ENCODE data around the gene MYO1D.
A peak's percentile ranks its signal among the peaks of the same experiment; 100 is the strongest.

The MYO1D gene

DNA sequence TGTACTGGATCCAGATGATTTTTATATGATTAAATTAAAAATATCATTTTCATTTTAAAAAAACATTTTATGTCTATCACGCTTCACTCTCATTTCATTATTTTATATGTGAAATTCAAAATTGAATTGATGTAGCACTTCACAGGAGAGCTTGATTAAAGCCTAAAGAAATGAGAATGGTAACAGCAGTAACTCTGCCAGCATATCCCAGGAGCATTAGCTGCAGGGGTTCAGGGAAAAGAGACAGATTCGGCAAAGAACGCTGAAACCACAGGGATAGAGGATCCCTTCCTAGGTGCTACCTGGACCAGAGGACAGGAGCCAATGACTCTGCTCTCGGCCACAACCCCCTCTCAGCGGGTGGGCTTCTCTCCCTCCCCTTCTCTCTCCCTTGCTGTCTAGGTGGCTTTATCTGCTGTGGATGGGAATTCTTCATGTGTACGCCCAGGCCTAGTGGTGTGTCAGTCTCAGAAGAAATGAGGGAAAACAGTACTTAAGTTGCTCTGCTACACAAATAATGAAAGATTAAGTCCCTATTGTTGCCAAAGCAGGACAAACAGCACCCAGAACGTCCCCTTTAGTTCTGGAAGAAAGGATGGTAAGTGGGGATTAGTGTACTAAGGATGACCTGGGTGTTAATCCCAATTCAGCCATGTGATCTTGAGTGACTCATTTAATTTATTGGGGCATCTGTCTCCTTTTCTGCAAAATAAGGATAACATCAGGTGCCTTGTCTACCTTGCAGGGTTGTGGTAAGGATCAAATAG lies 266.9 kb downstream of the MYO1D start:
- no peak for DNase-seq

DNA sequence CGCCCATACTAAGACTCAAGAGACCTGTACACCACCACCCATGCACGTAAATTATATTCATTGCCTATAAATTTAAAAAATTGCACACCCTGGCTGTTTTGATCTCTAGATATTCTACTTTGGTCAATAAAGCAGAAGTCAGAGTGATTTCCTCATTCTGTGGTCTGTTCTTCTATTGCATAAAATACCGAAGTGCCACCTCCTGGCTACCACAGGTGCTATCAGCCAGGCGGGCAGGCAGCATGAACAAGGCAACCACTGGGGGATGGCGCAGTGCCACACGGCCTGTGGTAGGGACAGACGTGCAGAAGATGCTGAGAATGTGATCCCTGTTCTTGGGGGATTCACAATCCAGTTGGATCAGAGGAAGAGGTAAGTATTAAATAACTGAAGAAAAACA lies 267.8 kb downstream of the MYO1D start:
- DNase-seq = peak; percentile 96 to 98

DNA sequence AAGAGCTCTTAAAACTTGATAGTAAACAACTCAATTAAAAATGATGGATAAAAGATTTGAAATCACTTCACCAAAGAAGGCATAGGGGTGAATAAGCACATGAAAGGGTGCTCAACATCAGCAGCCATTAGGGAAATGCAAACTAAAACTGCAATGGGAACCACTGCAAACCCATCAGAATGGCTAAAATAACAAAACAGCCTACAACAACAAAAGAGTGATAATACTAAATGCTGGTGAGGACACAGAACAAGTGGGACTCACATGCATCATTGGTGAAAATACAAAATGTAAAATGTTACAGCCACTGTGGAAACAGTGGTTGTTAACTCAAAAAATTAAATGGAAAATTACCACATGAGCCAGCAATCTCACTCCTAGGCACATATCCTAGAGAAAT lies 268.7 kb downstream of the MYO1D start:
- DNase-seq = no peak

DNA sequence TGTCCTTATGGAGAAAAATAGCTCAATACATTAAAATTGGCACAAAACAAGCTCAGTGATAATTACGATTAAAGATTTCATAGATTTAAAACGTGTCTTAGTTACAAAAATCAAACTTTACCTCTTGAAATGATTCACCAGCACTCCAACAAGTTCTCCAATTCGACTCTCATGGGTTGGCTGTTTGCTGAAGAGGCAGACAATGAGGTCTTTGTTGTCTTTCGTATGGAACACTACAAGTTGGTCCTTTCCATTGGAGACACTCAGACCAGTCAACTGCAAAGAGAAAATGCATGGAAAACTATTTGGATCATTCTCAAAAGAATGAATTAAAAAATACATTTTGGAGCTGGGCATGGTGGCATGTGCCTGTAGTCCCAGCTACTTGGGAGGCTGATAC lies 272.0 kb downstream of the MYO1D start:
- DNase-seq = no peak

DNA sequence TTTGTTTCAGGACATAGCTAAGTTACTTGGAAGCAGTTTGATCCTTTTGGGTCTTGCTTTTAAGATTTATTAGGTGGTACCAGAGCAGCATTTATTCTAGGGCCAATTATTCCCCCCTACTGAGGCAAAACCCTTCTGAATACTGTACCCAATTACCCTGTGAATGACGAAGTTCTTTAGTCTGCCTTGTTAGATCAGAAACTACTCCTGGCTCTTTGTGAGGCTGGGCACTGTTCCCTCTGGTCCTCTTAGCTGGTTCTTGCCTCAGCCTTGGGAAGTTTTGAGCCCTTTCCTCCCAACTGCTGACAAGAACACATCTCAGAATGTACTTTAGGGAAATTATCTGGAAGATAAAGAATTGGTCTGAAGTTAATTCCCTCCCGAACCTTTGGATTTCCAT lies 274.5 kb downstream of the MYO1D start:
- no peak for DNase-seq

DNA sequence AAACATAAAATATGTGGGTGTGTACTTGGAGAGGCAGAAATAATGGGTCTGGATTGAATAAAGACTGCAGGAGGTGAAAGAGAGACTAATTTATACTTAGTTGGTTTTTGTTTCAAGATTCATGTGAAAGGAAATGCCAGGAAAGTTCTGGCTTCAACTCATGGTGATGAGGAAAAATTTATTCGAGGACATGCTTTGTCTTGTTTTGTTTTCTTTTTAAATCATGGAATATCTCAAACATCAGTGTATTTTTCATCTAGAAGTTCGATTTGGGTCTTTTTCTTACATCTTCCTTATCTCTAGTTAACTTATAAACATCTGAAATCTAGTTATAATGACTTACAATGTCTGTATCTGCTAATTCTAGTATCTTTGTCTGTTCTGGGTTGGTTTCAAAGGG lies 275.1 kb downstream of the MYO1D start:
- no peak for DNase-seq

DNA sequence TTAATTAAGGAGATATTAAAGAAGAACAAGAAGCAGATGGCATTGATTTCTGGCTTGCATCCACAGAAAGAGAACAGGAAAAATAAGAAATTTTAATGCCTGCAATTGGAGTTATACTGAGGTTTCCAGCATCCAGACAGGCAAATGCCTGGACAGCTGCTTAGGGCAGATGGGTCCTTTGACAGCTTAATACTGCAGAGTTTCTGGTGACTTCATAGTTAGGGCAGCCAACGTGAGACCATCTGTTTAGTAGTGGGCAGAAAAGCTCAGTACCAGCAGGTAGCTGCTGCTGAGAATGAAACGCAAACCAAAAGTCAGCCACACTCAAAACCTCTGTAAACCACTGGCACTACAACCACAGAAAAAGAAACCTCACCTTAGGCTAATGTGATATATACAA lies 280.3 kb downstream of the MYO1D start:
- DNase-seq = no peak

DNA sequence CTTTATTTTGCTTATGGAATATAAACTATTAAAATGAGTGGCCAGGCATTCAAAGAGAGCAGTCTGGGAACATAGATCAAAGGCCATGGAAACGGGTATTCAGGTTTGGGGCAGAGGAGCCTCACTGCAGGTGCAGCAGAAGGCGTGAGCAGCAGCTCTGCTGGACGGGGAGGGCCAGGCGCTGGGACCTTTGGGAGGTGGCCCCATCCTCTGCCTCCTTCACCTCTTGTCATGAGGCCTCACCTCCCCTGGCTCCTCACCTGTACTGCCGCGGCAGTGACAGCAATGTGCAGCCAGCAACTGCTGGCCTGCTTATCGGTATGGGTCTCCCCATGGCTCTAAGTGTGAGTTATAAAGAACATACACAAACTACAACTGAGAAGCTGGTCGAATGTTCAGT lies 280.7 kb downstream of the MYO1D start:
- no peak for DNase-seq

DNA sequence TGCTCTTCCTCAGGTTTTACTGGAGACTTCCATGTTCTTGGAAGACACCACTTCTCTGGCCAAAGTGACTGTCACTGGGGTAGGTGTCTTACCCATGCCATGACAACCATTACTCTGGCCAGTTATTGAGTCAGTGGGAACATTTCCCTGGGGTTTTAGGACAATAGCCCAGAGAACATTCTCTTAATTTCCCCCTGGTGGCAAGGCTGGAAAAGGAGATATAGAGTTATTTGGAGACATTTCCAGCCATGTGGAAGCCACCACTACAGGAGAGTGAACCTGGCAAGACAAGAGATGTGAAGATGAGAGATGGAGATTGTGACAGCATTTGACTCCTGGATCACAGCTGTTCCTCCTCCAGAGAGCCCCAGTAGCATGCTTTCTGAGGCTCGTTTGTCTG lies 283.9 kb downstream of the MYO1D start:
- no peak for DNase-seq

DNA sequence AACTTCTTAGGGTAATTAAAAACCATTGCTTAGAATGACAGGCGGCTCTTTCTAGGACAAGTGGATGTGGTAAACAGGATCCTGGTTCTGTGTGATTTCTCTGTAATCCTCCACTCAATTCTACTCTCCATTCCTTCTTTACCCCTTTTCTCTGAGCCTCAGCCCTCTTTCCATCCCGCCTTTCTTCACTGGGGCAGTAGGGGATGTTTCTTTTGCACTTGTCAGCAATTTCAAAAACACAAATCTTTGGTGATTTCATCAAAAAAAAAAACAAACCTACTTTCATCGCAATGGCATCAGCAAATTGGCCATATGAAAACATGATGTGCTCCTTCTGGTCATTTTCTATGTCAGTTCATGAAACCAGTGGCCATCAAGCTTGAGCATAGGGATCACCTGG lies 285.5 kb downstream of the MYO1D start:
- DNase-seq = no peak

DNA sequence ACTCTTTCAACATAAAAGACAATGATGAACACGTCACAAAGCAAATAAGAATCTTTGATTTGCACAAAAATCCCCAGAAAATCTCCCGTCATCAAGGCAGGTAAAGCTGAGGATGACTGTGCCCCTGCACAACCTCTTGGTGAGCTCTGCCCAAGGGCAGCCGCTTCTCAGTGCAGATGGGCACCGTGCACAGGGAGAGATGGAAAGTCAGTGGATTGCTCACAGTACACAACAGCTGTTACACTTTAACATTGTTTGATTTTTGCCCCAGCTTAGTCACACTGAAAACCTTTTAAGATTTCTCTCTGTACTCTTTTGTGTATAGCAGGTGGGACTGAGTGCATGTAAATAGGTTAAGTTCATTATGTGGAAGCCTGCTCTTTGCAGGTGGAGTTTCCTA lies 285.9 kb downstream of the MYO1D start:
- no peak for DNase-seq

DNA sequence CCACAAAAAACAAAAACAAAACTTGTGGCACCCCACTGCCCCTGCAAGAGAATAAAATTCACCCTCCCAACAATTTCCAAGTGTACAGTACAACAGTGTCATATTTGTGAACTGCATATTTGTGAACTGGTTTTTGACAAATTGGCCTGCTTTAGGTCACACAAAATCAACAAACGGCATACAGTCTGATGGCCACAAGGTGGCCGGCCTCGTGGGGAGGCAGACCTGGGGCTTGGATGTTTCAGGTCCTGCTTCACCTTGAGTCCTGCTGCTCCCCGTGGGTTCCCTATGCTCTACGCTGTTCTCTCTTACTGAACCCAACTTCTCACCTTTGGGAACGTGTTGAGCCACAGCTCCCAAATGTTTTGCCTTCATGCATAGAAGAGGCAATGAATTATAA lies 287.9 kb downstream of the MYO1D start:
- DNase-seq = no peak

DNA sequence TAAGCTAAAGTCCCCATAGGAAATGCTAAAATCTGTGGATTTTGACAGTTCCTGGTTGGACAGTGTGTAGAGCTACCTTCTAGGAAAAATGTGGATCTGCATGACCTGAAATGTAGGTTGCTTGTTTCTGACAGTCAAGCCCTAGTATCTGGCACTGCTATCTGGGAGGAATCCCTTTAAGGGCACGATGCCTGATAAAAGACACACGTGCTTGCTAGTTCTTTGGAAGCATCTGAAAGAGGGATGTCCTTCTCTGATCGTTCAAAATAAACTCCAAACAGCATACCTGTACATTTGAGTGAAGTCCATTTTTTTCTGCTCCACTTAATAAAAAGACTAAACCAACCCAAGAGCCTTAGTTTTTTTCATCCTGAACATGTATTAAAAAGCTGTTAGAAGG lies 288.8 kb downstream of the MYO1D start:
- no peak for DNase-seq

DNA sequence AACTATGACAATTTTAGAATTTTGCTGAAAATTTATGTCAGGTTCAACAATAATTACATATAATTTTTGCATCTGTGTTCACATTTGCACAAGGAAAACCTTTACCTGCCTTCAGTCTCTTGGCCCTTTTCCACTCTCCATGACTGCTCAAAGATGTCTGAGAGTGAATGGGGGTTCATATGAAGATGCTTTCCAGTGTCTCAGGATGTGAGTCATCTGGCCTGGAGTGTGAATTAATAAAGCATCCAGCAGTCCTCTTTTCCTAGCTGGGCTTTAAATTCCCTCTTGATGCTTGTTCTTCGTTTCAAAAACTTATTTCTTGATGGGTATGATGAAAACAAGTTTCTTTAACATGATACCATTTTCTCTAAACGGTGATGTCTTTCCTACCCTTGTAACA lies 290.3 kb downstream of the MYO1D start:
- DNase-seq = no peak

DNA sequence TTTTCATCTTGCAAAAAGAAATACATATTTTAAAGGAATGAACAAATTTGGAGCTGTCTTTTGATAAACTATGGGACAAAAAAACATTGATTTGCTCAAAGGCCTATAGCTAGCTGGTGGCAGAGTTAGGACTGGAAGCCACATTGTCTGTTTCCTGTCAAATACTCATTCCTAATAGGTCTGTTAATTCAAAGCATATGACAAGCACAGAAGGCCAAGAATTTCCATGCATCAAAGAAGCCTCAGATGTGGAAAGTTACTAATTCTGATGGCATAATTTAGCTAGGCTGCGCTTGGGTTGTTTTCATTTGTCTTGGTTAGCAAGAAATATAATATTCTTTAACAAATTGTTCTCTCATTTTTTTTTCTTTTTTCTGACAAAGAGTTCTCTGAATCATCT lies 292.1 kb downstream of the MYO1D start:
- DNase-seq = no peak

DNA sequence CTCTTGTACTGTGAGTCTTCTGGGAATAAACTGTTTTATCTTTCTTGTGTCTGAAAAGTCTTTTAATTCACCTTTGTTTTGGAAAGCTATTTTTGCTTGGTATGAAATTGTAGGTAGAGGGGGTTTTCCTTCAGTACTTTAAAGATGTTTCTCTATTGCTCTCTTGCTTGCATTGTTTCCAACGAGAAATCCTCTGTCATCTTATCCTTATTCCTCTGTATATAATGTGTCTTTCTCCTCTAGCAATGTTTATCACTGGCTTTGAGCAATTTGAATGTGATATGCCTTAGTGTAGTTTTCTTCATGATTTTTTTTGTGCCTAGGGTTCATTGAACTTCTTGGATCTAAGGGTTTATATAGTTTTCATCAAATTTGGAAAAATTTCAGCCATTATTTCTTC lies 293.9 kb downstream of the MYO1D start:
- no peak for DNase-seq

DNA sequence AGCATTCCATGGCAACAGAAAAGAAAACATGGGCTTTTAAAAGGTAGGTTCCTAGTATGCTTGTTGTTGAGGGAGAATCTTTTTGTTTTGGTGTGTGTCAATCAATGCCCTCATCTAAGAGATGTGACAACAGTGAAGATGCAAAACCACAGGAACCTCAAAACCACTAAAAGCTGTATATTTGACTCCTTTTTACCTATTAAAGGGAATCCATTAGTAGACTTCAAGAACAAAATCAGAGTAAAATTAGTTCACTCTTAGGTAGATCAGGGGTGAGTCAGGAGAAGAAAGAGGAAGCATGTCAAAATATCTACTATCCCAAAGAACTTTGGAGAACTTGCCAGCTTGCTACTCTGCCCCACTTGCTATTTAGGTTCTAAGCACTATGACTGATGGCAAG lies 301.1 kb downstream of the MYO1D start:
- DNase-seq = no peak

DNA sequence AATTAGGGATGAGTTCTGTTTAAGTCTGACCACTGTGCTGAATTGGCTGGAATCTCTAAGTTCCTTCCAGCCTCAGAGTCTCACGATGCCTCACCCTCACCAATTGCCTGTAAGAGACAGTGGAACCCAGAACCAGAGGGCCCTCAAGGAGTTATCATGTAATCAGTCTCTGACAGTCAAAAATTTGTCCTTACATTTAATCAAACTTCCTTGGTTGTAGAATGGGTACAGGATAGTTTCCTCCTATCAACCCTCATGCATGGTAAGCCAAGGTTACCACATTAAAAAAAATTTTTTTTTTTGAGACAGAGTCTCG lies 306.9 kb downstream of the MYO1D start:
- DNase-seq = no peak

DNA sequence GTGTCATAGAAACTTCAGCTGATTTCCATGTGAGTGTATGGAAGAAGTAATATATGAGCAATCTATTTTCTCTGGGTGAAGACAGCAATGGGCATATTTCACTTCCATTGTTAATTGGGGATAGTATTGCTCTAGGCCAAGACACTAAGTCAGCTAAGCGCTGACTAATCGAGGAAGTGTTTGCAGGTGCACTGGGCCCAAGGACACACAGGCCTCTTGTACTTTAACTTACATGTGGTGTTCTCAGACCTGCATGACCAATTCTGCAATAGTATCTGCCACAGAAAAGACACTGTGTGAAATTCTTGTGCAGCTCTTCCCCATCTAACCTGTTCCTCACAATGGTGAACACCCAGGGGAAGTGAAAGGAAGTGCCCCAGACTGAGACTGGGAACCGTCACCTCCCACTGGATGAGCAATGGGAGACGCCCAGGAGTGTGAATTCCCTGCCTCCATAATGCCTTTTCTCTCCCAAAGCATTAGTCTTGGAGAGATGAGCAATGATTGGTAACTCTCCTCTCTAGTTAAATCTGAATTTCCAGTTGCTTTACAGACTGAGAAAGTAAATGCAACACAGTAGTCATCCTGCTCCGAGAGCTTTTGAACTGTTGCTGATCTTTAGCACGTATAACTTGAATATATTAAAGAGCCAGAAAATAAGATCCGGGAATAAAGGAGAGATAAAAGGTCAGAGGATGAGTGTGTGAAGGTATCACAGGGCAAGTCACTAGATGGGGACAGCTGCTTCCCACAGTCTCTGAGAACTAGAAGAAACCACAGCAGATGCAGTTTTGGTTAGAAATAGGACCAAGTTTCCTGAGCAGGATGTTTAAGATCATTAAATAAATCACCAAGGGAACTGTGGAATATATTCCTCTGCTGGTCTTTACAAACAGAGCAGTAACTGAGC lies 307.5 kb downstream of the MYO1D start:
- no peak for DNase-seq

DNA sequence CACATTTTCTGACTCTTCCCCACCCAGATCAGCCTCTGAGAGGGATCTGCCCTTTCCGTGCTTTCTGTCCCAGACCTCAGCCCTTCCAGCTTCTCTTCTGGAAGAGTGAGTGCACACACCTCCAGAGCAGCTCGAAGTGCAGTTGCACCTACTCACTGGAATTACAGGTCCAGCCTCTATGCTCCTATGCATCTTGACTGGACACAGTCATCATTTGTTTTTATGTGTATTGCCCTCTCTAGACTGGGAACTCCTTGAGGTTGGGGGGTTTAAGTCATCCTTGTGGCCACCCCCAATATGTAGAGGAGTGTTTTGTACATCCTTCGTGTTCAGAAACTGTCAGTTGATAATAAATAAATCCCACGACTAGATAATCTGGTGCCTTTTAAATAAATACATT lies 308.2 kb downstream of the MYO1D start:
- DNase-seq = no peak

DNA sequence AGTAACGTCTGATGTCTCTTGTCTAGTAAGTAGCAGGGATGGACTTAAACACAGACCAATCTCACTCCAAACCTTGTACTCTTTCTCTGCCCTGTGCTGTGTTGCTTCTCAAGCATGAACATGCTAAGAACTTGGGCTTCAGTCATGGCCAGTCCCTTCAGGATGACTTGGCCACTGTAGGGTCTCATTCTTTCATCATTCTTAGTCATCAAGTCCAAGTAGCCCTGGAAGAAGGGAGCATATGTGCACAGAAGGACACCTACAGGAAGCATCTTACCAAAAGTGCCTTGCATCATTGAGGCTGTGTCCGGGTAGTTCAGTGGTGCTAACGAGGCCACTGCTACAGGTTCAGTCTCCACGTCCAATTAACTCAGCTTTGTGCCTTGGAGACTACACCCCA lies 309.4 kb downstream of the MYO1D start:
- no peak for DNase-seq

DNA sequence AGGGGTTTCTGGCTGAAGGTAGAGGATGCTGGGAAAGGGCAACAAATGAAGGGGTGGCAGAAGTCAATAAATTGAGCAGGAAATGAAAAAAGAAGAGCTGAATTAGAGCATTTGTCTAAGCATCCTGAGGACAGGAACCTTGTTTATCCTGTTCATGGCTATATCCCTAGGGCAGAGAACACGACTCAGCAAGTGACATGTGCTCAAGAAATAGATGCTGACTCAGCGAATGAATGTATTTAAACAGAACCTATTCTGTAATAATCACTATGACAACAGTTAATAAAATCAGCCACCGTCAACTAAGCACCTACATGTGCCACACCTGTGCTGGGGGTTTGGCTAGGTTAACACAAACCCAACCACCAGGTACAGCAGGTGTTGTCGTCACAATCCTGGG lies 309.8 kb downstream of the MYO1D start:
- DNase-seq = no peak

DNA sequence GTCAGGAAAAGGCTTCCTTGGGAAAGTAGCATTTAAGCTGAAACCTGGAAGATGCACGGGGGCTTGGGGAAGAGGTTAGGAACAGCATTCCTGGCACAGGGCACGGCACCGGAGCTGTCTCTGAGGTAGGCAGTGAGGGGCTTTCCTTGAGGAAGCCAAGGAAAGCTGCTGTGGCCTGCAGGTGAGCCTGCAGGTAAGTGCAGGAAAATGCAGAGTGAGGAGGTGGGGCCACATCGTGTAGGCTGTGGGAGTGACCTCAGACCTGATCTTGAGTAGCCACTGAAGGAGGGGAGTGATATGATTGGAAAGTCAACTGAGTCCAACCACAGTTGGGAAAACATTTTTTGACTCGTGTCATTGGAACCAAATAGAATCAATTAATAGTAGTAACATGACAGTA lies 310.6 kb downstream of the MYO1D start:
- DNase-seq = no peak

DNA sequence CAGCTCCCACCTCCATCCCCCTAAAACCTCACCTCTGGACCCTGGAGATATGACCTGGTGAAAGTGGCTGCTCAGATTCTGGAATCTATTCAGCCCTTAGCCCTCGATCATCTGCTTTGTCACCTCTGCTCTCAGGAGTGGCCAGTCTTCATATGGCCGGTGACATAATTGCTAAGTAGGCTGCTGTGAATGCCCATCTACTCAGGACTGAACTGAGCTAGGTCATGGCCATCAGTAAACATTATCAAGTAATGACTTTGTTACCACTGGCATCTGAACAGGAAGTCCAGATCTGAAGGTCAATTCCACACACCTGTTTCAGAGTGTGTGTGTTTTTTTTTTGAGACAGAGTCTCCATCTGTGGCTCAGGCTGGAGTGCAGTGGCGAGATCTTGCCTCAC lies 311.5 kb downstream of the MYO1D start:
- DNase-seq = no peak

DNA sequence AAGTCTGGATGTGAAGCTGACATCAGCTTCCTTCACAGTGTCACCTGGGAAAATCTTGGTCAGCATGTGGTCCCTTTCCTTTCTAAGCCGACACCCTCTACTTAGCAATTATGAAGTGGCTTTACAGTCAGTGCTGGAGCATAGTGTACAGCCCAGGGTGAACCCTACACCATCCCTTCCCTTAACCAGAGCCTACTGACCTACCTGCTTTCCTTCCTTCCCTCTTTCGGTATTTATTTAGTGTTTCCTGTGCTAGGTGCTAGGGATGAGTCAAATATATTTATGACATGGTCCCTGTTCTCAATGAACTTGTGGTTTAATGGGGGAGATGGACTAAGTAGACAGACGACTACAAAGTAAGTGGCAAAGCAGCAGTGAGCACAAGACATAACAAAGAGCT lies 312.6 kb downstream of the MYO1D start:
- no peak for DNase-seq
